Astrocyte (in vitro differentiated cells and primary cell): Measurements from ENCODE around the gene LIPF. TPM values are rescaled to one million over a fixed set of nuclear protein-coding genes. Genes with fewer than 3 reads are reported as not detected.

Experiments
- DNase-seq: peaks from one replicate; pipeline ENCODE4 v3.0.0-alpha.2; 2010; ENCODE audit warnings: low read depth
- FAIRE-seq: peaks from 2 replicates; lab custom pipeline; 2011; peaks lifted over from hg19 to GRCh38; lab: Jason Lieb, UNC
- H2AFZ ChIP-seq: 2 replicates; pipeline ENCODE4 v1.6.0; 2012; ENCODE audit warnings: low read depth, low read length, inconsistent platforms
- H3K27ac ChIP-seq: 2 replicates; pipeline ENCODE4 v1.5.1; 2011; ENCODE audit warnings: low read depth, low read length, inconsistent platforms
- H3K27me3 ChIP-seq: 2 replicates; pipeline ENCODE4 v1.6.0; 2011; ENCODE audit warnings: low read length, inconsistent platforms; ENCODE audit not compliant: insufficient read depth
- H3K36me3 ChIP-seq: 2 replicates; pipeline ENCODE4 v1.5.1; 2011; ENCODE audit warnings: low read length, inconsistent platforms; ENCODE audit not compliant: insufficient read depth
- H3K4me1 ChIP-seq: 2 replicates; pipeline ENCODE4 v1.5.1; 2011; ENCODE audit warnings: low read length, inconsistent platforms; ENCODE audit not compliant: insufficient read depth
- H3K4me2 ChIP-seq: 2 replicates; pipeline ENCODE4 v1.6.0; 2012; ENCODE audit warnings: low read length, inconsistent platforms
- H3K4me3 ChIP-seq: 2 replicates; pipeline ENCODE4 v1.5.1; 2011; ENCODE audit warnings: low read depth, mild to moderate bottlenecking, low read length, inconsistent platforms; ENCODE audit not compliant: insufficient read depth
- H3K79me2 ChIP-seq: 2 replicates; pipeline ENCODE4 v1.6.0; 2012; ENCODE audit warnings: mild to moderate bottlenecking, low read length, inconsistent platforms; ENCODE audit not compliant: insufficient read depth
- H3K9ac ChIP-seq: 2 replicates; pipeline ENCODE4 v1.6.0; 2012; ENCODE audit warnings: mild to moderate bottlenecking, low read length, inconsistent platforms
- H3K9me3 ChIP-seq: 2 replicates; pipeline ENCODE4 v1.5.1; 2012; ENCODE audit warnings: low read depth, mild to moderate bottlenecking, low read length, inconsistent platforms; ENCODE audit not compliant: insufficient read depth
- H4K20me1 ChIP-seq: 2 replicates; pipeline ENCODE4 v1.6.0; 2012; ENCODE audit warnings: low read length, inconsistent platforms; ENCODE audit not compliant: insufficient read depth
- H3K27ac Mint-ChIP-seq: one replicate; pipeline ENCODE4 v1.8.0; 2021; ENCODE audit warnings: mild to moderate bottlenecking, mixed read lengths; ENCODE audit not compliant: unreplicated experiment
- H3K27me3 Mint-ChIP-seq: one replicate; pipeline ENCODE4 v1.8.0; 2021; ENCODE audit warnings: low read depth, mixed read lengths; ENCODE audit not compliant: unreplicated experiment
- H3K36me3 Mint-ChIP-seq: one replicate; pipeline ENCODE4 v1.8.0; 2021; ENCODE audit warnings: low read depth, mixed read lengths; ENCODE audit not compliant: unreplicated experiment
- H3K4me1 Mint-ChIP-seq: one replicate; pipeline ENCODE4 v1.8.0; 2021; ENCODE audit warnings: low read depth, mixed read lengths; ENCODE audit not compliant: unreplicated experiment
- H3K4me3 Mint-ChIP-seq: one replicate; pipeline ENCODE4 v1.8.0; 2021; ENCODE audit warnings: mild to moderate bottlenecking, moderate library complexity, mixed read lengths; ENCODE audit not compliant: unreplicated experiment
- H3K9me3 Mint-ChIP-seq: one replicate; pipeline ENCODE4 v1.8.0; 2021; ENCODE audit warnings: mild to moderate bottlenecking, mixed read lengths; ENCODE audit not compliant: unreplicated experiment
- CTCF ChIP-seq: IDR thresholded peaks from 2 replicates; pipeline ENCODE4 v1.5.1; 2011; ENCODE audit warnings: low read depth, mild to moderate bottlenecking, inconsistent platforms, low read length, moderate library complexity; ENCODE audit not compliant: insufficient read depth
- EZH2 ChIP-seq: IDR thresholded peaks from 2 replicates; pipeline ENCODE4 v1.6.1; 2012; ENCODE audit warnings: mild to moderate bottlenecking, low read length, inconsistent platforms; ENCODE audit not compliant: insufficient read depth
- total RNA-seq: library from RNA; stranded (reverse); gene quantifications from 2 replicates; pipeline ENCODE4 v1.2.1, GENCODE V29; 2021

Gene LIPF
- total RNA-seq, 1 donor from 2014 or later: not detected

- Histone ChIP-seq H3K79me2 (no peaks in the 10 kb centered on the region), H3K4me1 (peaks cover 18% of the 10 kb centered on the region), H3K27me3 (no peaks in the 10 kb centered on the region), H4K20me1 (no peaks in the 10 kb centered on the region), H3K4me2 (no peak overlapping the region), H3K27ac (no peak overlapping the region), H2AFZ (no peak overlapping the region), H3K4me3 (no peak overlapping the region), H3K9ac (no peak overlapping the region), H3K9me3 (no peaks in the 10 kb centered on the region), H3K36me3 (no peaks in the 10 kb centered on the region)
- no peaks in the 10 kb centered on the region for H3K27me3 Mint-ChIP-seq
- H3K27ac Mint-ChIP-seq: no peak overlapping the region
- H3K4me1 Mint-ChIP-seq: peaks cover 8% of the 10 kb centered on the region
- no peaks in the 10 kb centered on the region for H3K36me3 Mint-ChIP-seq
- TF ChIP-seq EZH2 (no peak), CTCF (no peak)
- H3K4me3 Mint-ChIP-seq: no peak overlapping the region
- DNase-seq: peak; percentile 23
- FAIRE-seq: peak; percentile 13
- no peaks in the 10 kb centered on the region for H3K9me3 Mint-ChIP-seq
These were observed 11.6 kb upstream of the LIPF start for GRCh38 chr10:88652616-88653015.

GRCh38 chr10:88657901-88658300, 6.3 kb upstream of the LIPF start:
- Histone ChIP-seq H4K20me1 (no peaks in the 10 kb centered on the region), H3K4me1 (peaks cover 3% of the 10 kb centered on the region), H3K27ac (no peak overlapping the region), H3K9me3 (no peaks in the 10 kb centered on the region), H3K4me3 (no peak overlapping the region), H3K27me3 (no peaks in the 10 kb centered on the region), H3K9ac (no peak overlapping the region), H3K4me2 (no peak overlapping the region), H2AFZ (no peak overlapping the region), H3K36me3 (no peaks in the 10 kb centered on the region), H3K79me2 (no peaks in the 10 kb centered on the region)
- no peak for FAIRE-seq
- no peaks in the 10 kb centered on the region for H3K36me3 Mint-ChIP-seq
- no peaks in the 10 kb centered on the region for H3K27me3 Mint-ChIP-seq
- H3K4me3 Mint-ChIP-seq: no peak overlapping the region
- H3K4me1 Mint-ChIP-seq: peaks cover 12% of the 10 kb centered on the region
- TF ChIP-seq CTCF (no peak), EZH2 (no peak)
- H3K9me3 Mint-ChIP-seq: no peaks in the 10 kb centered on the region
- peak; percentile 67 for DNase-seq
- no peak overlapping the region for H3K27ac Mint-ChIP-seq

GRCh38 chr10:88659725-88660597, 4.3 kb upstream of the LIPF start:
- Histone ChIP-seq H3K9me3 (no peaks in the 10 kb centered on the region), H3K79me2 (no peaks in the 10 kb centered on the region), H3K36me3 (no peaks in the 10 kb centered on the region), H3K4me2 (no peak overlapping the region), H3K4me3 (no peak overlapping the region), H3K4me1 (peaks cover 2% of the 10 kb centered on the region), H4K20me1 (no peaks in the 10 kb centered on the region), H2AFZ (no peak overlapping the region), H3K27me3 (no peaks in the 10 kb centered on the region), H3K27ac (no peak overlapping the region), H3K9ac (no peak overlapping the region)
- Mint-ChIP-seq H3K27me3 (no peaks in the 10 kb centered on the region), H3K36me3 (no peaks in the 10 kb centered on the region), H3K9me3 (no peaks in the 10 kb centered on the region), H3K27ac (no peak overlapping the region), H3K4me3 (no peak overlapping the region), H3K4me1 (peaks cover 12% of the 10 kb centered on the region)
- DNase-seq: peak; percentile 18
- FAIRE-seq: no peak
- TF ChIP-seq EZH2: no peak
- no peak for TF ChIP-seq CTCF
